Aorta (tissue), 5 donors: Measurements from ENCODE around the gene ZNF263. TPM values are rescaled to one million over a fixed set of nuclear protein-coding genes. Genes with fewer than 3 reads are reported as not detected.

Source experiments
- ATAC-seq: fragments of 200-7000 bp; cut with Tn5 transposase; one replicate; pipeline ENCODE4 v1.9.1; 2022; ENCODE audit warnings: moderate library complexity; ENCODE audit not compliant: low FRiP score
- DNase-seq, 2 donors: peaks; one replicate each; pipeline ENCODE4 v3.0.0-alpha.2; 2020
- H3K27ac ChIP-seq, 2 donors: one replicate each; pipeline ENCODE4 v1.5.1; 2013; ENCODE audit warnings: low read length in 2 of 2, mild to moderate bottlenecking in 2 of 2, moderate library complexity in 2 of 2, control low read depth in 1 of 2, inconsistent platforms in 1 of 2, low read depth in 1 of 2
- H3K27me3 ChIP-seq, 2 donors: one replicate each; pipeline ENCODE4 v1.6.1; 2013; ENCODE audit warnings: control low read depth in 1 of 2, low read length in 1 of 2, mild to moderate bottlenecking in 1 of 2, moderate library complexity in 1 of 2; ENCODE audit not compliant: insufficient read depth in 2 of 2, control insufficient read depth in 1 of 2
- H3K36me3 ChIP-seq, 2 donors: one replicate each; pipeline ENCODE4 v1.6.1; 2013; ENCODE audit warnings: control low read depth in 1 of 2, low read length in 1 of 2, mild to moderate bottlenecking in 1 of 2; ENCODE audit not compliant: insufficient read depth in 2 of 2, control insufficient read depth in 1 of 2
- H3K4me1 ChIP-seq, 2 donors: one replicate each; pipeline ENCODE4 v1.6.1; 2013; ENCODE audit warnings: low read length in 2 of 2, control low read depth in 1 of 2, mild to moderate bottlenecking in 1 of 2, moderate library complexity in 1 of 2; ENCODE audit not compliant: insufficient read depth in 2 of 2, control insufficient read depth in 1 of 2
- H3K4me3 ChIP-seq, 2 donors: one replicate each; pipeline ENCODE4 v1.5.1; 2013; ENCODE audit warnings: low read length in 2 of 2, control low read depth in 1 of 2, mild to moderate bottlenecking in 1 of 2
- H3K9me3 ChIP-seq: one replicate; pipeline ENCODE4 v1.6.1; 2013; ENCODE audit warnings: mild to moderate bottlenecking, low read length; ENCODE audit not compliant: control insufficient read depth
- WGBS, 2 donors: extraction: QIAGEN DNeasy Blood & Tissue Kit; methylation state at CpG; one replicate each; pipeline ENCODE4 v1.1.7; 2013; 5-methylcytosine and 5-hydroxymethylcytosine counted together
- intact Hi-C, 2 donors: fragments of 100-400 bp; cut with DNase I; formaldehyde crosslinking; loops; one replicate each; pipeline versions ENCODE4 v1.14.2 to v1.15.0; 2022
- polyA plus RNA-seq, 2 donors: library from polyadenylated mRNA; stranded (reverse); fragments of 200-250 nt; gene quantifications; one replicate each; pipeline ENCODE4 v1.2.3, GENCODE V29; 2013
- total RNA-seq, 2 donors: library from RNA; stranded (reverse); fragmentation: NEBNext Ultra II Directional; extraction: Animal tissue kit (Norgen Biotek cat#: 25700); gene quantifications; one replicate each; pipeline ENCODE4 v1.2.1, GENCODE V29; 2021
- donor health status: healthy with polysubstance abuse.
- donor health status: Bipolar disorder and iron deficiency.
- donor health status: DM: no; HTN: no; CAD: no.
- donor health status: DM: no; HTN: no; CAD: no.
- donor health status: DM: yes; HTN: yes; CAD: no.

ZNF263 gene
- total and polyA plus RNA-seq, 4 donors: 8.3 to 27.4 (median 21.7) TPM

DNA sequence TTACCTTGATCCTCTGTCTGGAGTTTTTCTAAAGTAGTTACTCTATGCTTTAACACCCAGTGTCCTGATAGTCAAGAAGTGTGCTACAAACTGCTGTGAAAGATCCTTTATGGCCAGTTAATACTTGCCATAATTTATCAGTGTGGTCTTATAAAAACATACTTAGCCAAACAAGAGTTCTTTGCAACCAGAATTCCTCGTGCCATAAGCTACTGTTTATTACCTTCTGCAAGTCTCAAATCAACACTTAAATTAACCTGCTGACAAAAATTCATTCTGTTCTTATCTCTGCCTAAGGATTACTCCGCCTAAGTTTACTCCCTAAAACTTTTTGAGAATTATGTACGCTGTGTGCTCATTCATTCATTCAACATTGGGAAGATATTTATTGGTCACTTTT is 44.8 kb downstream of the ZNF263 start:
- H3K27me3 ChIP-seq: no peaks in the 10 kb centered on the region
- WGBS, 2 donors: 30 to 32% methylated on average over 3 of the region's 3 CpGs
- no peak overlapping the region for H3K4me3 ChIP-seq
- ATAC-seq (no peak), DNase-seq (no peak)
- no peaks in the 10 kb centered on the region for H3K4me1 ChIP-seq
- intact Hi-C loops: no loop called here
- no peak overlapping the region for H3K27ac ChIP-seq
- peaks cover 2% of the 10 kb centered on the region for H3K9me3 ChIP-seq
- no peaks in the 10 kb centered on the region for H3K36me3 ChIP-seq

- Histone ChIP-seq H3K36me3 (no peaks in the 10 kb centered on the region), H3K27me3 (no peaks in the 10 kb centered on the region), H3K27ac (no peak overlapping the region), H3K4me1 (no peaks in the 10 kb centered on the region), H3K9me3 (peaks cover under 1% of the 10 kb centered on the region), H3K4me3 (no peak overlapping the region)
- no peak for ATAC-seq
- 56 to 67% methylated on average over 2 of the region's 2 CpGs for WGBS, 2 donors
- DNase-seq: no peak
- intact Hi-C loops: no loop called here
Observed at GRCh38 chr16:3328643-3329042, 45.4 kb downstream of the ZNF263 start.

Other genes starting within 250 kb of the ZNF263 start
- gene BICDL2, start 246.5 kb upstream of the ZNF263 start, total RNA-seq: under 1 TPM; 0.10 to 0.18 TPM
- gene BICDL2, start 246.5 kb upstream of the ZNF263 start, polyA plus RNA-seq: 1 to 10 TPM in 1 of 2 donors, under 1 TPM in 1; 0.05 to 3.6 TPM
- 10 to 100 TPM in 1 of 2 donors, 1 to 10 TPM in 1; 3.2 to 11.4 TPM for gene MMP25, start 236.9 kb upstream of the ZNF263 start, total RNA-seq
- gene MMP25, start 236.9 kb upstream of the ZNF263 start, polyA plus RNA-seq: under 1 TPM; 0.36 to 0.75 TPM
- 10 to 100 TPM; 30.2 to 71.6 TPM for gene IL32, start 217.9 kb upstream of the ZNF263 start, total RNA-seq
- 100 to 1,000 TPM in 1 of 2 donors, 10 to 100 TPM in 1; 18.2 to 137 TPM for gene IL32, start 217.9 kb upstream of the ZNF263 start, polyA plus RNA-seq
- not detected for gene ZSCAN10, start 184.2 kb upstream of the ZNF263 start, total RNA-seq
- not detected for gene ZSCAN10, start 184.2 kb upstream of the ZNF263 start, polyA plus RNA-seq
- 10 to 100 TPM in 1 of 2 donors, 1 to 10 TPM in 1; 7.1 to 10.0 TPM for gene ZNF205, start 170.9 kb upstream of the ZNF263 start, total RNA-seq
- gene ZNF205, start 170.9 kb upstream of the ZNF263 start, polyA plus RNA-seq: 10 to 100 TPM in 1 of 2 donors, 1 to 10 TPM in 1; 8.9 to 36.6 TPM
- gene ZNF213, start 148.5 kb upstream of the ZNF263 start, total RNA-seq: 1 to 10 TPM; 8.0 to 8.6 TPM
- 1 to 10 TPM; 2.3 to 5.6 TPM for gene ZNF213, start 148.5 kb upstream of the ZNF263 start, polyA plus RNA-seq
- gene OR1F1, start 95.3 kb upstream of the ZNF263 start, total RNA-seq: not detected
- not detected for gene OR1F1, start 95.3 kb upstream of the ZNF263 start, polyA plus RNA-seq
- 1 to 10 TPM; 7.4 to 8.1 TPM for gene ZNF200, start 48.3 kb upstream of the ZNF263 start, total RNA-seq
- 1 to 10 TPM; 4.0 to 4.5 TPM for gene ZNF200, start 48.3 kb upstream of the ZNF263 start, polyA plus RNA-seq
- gene MEFV, start 26.9 kb upstream of the ZNF263 start, total RNA-seq: 1 to 10 TPM; 2.9 to 4.5 TPM
- 1 to 10 TPM in 1 of 2 donors, under 1 TPM in 1; 0.20 to 1.6 TPM for gene MEFV, start 26.9 kb upstream of the ZNF263 start, polyA plus RNA-seq
- gene TIGD7, start 21.9 kb downstream of the ZNF263 start, total RNA-seq: 1 to 10 TPM; 9.0 to 9.8 TPM
- gene TIGD7, start 21.9 kb downstream of the ZNF263 start, polyA plus RNA-seq: 1 to 10 TPM; 2.6 to 4.6 TPM
- gene ZNF75A, start 22.0 kb downstream of the ZNF263 start, total RNA-seq: 10 to 100 TPM; 26.9 to 28.1 TPM
- 10 to 100 TPM in 1 of 2 donors, 1 to 10 TPM in 1; 6.1 to 17.3 TPM for gene ZNF75A, start 22.0 kb downstream of the ZNF263 start, polyA plus RNA-seq
- not detected for gene OR2C1, start 72.4 kb downstream of the ZNF263 start, total RNA-seq
- not detected for gene OR2C1, start 72.4 kb downstream of the ZNF263 start, polyA plus RNA-seq
- gene ZSCAN32, start 117.5 kb downstream of the ZNF263 start, total RNA-seq: 10 to 100 TPM; 11.4 to 14.1 TPM
- gene ZSCAN32, start 117.5 kb downstream of the ZNF263 start, polyA plus RNA-seq: 1 to 10 TPM; 9.1 to 10.0 TPM
- 10 to 100 TPM in 1 of 2 donors, 1 to 10 TPM in 1; 8.2 to 10.9 TPM for gene ZNF174, start 117.7 kb downstream of the ZNF263 start, total RNA-seq
- 1 to 10 TPM; 2.3 to 7.7 TPM for gene ZNF174, start 117.7 kb downstream of the ZNF263 start, polyA plus RNA-seq
- 1 to 10 TPM; 2.9 to 3.2 TPM for gene ZNF597, start 160.0 kb downstream of the ZNF263 start, total RNA-seq
- 1 to 10 TPM in 1 of 2 donors, under 1 TPM in 1; 0.25 to 1.1 TPM for gene ZNF597, start 160.0 kb downstream of the ZNF263 start, polyA plus RNA-seq
- gene NAA60, start 160.2 kb downstream of the ZNF263 start, total RNA-seq: 10 to 100 TPM; 32.4 to 47.5 TPM
- 10 to 100 TPM; 20.2 to 39.0 TPM for gene NAA60, start 160.2 kb downstream of the ZNF263 start, polyA plus RNA-seq
- not detected for gene C16orf90, start 212.0 kb downstream of the ZNF263 start, total RNA-seq
- gene C16orf90, start 212.0 kb downstream of the ZNF263 start, polyA plus RNA-seq: not detected
- 10 to 100 TPM; 15.3 to 23.7 TPM for gene CLUAP1, start 217.5 kb downstream of the ZNF263 start, total RNA-seq
- 10 to 100 TPM; 12.3 to 22.2 TPM for gene CLUAP1, start 217.5 kb downstream of the ZNF263 start, polyA plus RNA-seq